ENCODE results near the gene ZNF438.

DNA sequence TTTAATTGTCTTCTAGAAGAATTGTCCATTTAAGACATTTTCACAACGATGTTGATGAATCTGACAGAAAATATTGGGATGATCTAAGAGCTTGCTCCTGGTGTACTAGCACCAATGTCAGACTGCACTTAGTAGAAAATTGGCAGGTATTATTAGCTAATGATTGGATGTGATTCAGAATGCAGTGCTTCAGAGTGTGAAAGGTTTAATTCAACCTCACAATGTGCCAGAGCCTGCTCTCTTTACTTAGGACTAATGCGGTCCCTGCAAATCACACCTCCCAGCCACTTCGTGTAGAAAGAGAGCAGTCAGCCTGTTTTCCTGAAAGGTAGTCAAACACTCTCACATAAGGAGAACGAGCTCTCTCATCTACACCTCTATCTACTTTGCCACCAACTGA lies 197.5 kb downstream of the ZNF438 start:
- TF ChIP-seq, protein P1, sequence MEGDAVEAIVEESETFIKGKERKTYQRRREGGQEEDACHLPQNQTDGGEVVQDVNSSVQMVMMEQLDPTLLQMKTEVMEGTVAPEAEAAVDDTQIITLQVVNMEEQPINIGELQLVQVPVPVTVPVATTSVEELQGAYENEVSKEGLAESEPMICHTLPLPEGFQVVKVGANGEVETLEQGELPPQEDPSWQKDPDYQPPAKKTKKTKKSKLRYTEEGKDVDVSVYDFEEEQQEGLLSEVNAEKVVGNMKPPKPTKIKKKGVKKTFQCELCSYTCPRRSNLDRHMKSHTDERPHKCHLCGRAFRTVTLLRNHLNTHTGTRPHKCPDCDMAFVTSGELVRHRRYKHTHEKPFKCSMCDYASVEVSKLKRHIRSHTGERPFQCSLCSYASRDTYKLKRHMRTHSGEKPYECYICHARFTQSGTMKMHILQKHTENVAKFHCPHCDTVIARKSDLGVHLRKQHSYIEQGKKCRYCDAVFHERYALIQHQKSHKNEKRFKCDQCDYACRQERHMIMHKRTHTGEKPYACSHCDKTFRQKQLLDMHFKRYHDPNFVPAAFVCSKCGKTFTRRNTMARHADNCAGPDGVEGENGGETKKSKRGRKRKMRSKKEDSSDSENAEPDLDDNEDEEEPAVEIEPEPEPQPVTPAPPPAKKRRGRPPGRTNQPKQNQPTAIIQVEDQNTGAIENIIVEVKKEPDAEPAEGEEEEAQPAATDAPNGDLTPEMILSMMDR (IDR thresholded peaks at IDR 0.05; ENCODE audit: borderline replicate concordance, extremely low read depth, low read length, poor library complexity, severe bottlenecking), result no peak
- TF ChIP-seq EZH2 (IDR thresholded peaks at IDR 0.05; ENCODE audit: borderline replicate concordance, low read depth, low read length, severe bottlenecking), result no peak
